Ishikawa (cell line): Measurements from ENCODE around the gene C9orf152.

Experiments
- CEBPB ChIP-seq: IDR thresholded peaks from 2 replicates; pipeline ENCODE4 v1.6.1; 2012
- CREB1 ChIP-seq: IDR thresholded peaks from 2 replicates; pipeline ENCODE4 v1.6.1; 2012; ENCODE audit warnings: low read depth
- EGR1 ChIP-seq: IDR thresholded peaks from 2 replicates; pipeline ENCODE4 v1.6.1; 2012
- FOXM1 ChIP-seq: IDR thresholded peaks from 2 replicates; pipeline ENCODE4 v1.6.1; 2012; ENCODE audit warnings: low read depth, borderline replicate concordance
- NFIC ChIP-seq: IDR thresholded peaks from 2 replicates; pipeline ENCODE4 v1.6.1; 2012
- RAD21 ChIP-seq: IDR thresholded peaks from 2 replicates; pipeline ENCODE4 v1.6.1; 2012; ENCODE audit warnings: low read depth
- TAF1 ChIP-seq: IDR thresholded peaks from 2 replicates; pipeline ENCODE4 v1.6.1; 2012; ENCODE audit warnings: low read depth, mild to moderate bottlenecking
- TCF12 ChIP-seq: IDR thresholded peaks from 2 replicates; pipeline ENCODE4 v1.6.1; 2012; ENCODE audit warnings: low read depth
- TEAD4 ChIP-seq: IDR thresholded peaks from 2 replicates; pipeline ENCODE4 v1.6.1; 2012
- USF1 ChIP-seq: IDR thresholded peaks from 2 replicates; pipeline ENCODE4 v1.6.1; 2012
- YY1 ChIP-seq: IDR thresholded peaks from 2 replicates; pipeline ENCODE4 v1.6.1; 2012; ENCODE audit warnings: low read depth
- ZBTB7A ChIP-seq: IDR thresholded peaks from 2 replicates; pipeline ENCODE4 v1.6.1; 2012; ENCODE audit warnings: low read depth
- TF ChIP-seq, protein P1 (sequence below): IDR thresholded peaks from 2 replicates; pipeline ENCODE4 v1.6.1; 2012

Gene C9orf152

GRCh38 chr9:110153431-110153830 lies 54.5 kb downstream of the C9orf152 start:
- TF ChIP-seq USF1 (no peak), TEAD4 (no peak), YY1 (no peak), CEBPB (no peak), FOXM1 (no peak), ZBTB7A (no peak), TCF12 (no peak), EGR1 (no peak), RAD21 (no peak), NFIC (no peak), CREB1 (no peak), TAF1 (no peak)
- TF ChIP-seq, protein P1, sequence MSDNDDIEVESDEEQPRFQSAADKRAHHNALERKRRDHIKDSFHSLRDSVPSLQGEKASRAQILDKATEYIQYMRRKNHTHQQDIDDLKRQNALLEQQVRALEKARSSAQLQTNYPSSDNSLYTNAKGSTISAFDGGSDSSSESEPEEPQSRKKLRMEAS, result no peak

DNA sequence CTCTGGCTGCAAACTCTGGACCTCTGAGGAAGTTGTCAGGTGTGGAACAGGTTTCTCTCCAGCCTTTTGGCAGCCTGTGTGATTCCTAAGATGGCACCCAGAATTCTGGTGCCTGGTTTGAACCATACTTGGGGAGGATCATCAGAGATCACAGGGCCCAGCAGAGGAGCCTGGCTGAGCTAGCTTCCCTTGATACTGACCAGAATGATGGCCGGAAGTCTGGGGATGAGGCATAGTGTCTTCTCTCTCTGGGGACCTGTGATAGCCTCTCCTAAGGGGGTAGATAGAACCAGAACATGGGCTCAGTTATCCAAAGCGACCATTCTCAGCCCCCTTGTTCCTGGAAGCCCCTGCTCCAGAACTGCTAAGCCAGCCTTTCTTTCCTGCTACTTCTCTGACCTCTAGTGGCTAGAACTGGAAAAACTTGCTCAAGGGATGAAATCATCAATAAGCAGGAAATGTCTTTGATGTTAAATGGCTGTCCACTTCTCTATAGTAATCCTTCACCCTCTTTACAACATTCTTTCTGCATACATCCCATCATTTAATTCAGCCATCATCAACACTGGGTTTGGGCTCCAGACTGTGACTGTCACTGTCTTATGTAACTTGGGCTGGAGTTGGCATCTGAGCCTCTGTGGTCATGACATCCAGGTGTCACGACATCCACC lies 55.1 kb downstream of the C9orf152 start:
- no peak for TF ChIP-seq USF1
- TF ChIP-seq RAD21, result peak; percentile 84
